ENCODE data around the gene NAT14.

The NAT14 gene

DNA sequence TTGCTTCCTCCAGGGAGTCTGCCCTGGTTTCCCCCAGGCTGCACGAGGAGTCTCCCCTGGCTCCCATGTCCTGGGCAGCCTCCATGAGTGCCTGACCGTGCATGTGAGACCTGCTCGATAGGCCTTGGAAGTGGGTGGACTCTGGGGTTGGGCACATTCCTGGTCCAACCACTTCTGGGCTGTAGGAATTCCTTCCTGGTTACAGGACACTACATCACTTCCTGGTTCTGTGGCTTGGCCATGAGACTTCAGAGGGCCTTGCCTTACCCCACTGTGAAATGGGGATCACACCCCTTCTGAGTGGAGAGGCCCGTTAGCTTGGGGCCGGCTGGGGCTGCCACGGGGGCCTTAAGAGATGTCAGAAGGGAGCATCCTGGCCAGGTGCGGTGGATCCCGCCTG is 12.5 kb upstream of the NAT14 start:
- no peak for DNase-seq

DNA sequence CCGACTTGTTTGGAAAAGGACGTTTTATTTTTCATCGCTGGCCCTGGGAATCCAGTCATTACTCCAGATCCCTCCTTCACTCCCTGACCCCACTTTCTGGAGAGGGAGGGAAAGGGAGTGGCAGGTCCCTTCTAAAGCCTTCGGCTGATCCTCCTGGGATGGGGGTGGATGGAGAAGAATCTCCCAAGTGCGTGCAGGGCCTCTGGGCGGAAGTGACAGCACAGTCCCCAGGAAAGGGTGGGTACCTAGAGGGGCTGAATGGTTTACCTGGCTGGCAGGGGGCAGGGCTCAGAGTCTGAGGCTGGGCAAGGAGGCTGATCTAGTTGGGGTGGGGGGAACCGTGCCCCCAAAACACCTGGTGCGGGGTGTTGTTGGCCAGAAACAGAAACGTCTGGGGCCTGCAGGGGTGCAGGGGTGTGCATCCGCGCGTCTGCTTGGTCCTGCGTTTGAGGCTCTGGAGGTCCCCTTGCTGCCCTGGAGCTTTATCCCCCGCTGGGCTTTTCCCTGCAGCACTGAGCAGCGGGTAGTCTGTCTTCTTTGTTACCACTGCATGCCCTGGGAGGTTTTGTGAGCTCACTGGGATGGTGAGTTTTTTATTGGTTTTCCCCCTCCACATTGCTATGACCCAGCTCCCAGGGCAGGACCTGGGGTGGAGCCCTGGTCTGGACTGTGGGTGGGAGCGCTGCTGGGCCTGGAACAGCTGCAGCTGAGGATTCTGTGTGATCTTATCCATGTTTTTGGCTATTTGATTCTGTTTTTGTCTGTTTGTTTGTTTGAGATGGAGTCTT is 11.6 kb upstream of the NAT14 start:
- no peak for DNase-seq

DNA sequence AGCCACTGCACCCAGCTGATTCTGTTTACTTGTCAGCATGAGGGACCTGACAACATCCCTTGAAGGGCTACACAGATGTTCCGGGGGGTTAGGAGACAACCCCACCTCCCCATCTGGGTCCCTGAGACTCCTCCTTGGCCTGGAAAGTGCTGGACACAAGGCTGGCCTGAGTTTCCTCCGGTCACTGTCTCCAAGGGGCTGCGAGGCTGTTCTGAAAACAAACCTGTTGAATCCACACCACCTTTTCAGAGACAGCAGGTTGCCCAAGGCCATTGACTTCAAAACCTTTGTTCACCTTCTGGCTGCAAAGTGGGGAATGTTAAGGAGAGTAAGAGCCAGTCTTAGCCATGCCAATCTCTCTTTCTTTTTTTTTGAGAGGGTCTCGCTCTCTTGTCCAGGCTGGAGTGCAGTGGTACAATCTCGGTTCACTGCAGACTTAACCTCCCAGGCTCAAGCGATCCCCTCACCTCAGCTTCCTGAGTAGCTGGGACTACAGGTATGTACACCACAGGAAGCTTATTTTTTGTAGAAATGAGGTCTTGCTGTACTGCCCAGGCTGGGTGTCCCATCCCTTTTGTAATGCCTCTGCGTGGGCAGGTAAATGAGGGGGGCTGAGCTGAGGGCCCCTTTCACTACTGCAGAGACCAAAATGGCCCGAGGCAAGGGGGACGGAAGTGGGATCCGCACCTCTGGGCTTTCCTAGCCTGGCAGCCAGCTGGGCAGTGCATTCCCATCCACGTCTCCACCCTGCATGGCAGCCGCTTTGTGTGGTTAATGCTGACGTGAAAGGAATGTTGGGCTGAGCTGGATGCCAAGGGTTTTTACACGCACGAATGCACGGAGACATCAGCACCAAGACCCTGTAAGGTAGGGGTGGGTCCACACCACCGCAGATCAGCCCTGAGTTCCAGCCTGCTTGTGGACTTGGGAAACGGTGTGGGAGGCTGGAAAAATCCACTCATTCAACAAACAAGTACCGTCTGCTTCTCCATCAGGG is 10.4 kb upstream of the NAT14 start:
- DNase-seq: no peak

DNA sequence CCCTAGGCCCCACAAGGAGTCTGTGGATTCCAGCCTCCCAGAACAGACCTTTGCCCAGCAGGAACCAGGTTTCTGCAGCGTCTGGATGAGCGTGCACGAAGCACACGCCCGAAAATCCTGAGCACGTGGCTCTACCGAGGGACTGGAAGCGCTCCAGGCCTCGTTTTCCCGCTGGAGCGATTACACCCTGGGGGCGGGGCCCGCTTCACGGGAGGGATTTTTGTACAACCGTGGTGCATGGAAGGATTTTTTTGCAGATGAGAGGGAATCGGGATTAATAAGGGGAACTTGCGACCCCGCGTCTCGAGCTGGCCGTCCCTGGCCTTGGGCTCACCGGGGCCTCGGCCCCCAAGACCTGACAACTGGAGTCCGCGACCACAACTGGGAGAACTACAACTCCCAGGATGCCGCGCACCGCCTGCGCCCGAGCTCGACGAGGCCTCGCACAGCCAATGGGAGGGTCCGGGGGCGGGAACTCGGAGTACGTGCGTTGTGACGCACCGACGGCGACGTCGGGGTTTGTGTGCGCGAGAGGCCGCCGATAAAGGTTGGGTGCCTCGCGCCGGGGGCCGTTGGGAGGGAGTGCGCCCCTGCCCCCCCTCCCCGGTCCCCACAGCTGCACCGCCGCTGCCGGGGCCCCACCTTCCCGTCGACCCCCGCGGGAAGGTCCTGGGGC is 8.8 kb upstream of the NAT14 start, which contains the start of gene ZNF628:
ZNF628 (plus strand) TSS at position 518 of the 676 bp plus-strand sequence. CDS start 3,294 bp downstream, outside the sequence.
- peak; percentile 98 for DNase-seq

DNA sequence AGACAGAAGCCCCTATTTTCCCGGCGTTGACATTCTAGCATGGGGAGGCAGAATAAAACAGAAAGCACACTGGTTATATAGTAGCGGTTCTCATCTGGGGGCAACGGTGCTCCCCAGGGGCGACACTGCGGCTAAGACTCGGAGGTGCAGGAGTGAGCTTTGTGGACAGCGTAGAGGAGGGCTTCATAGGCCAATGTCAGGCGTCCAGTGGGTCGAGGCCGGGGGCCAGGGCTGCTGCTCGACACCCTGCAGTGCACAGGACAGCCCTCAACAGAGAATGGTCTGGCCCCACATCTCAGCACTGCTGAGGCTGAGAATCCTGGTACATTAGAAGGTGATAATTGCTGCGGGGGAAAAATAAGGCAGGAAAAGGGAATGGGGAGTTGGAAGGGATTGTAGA is 7.1 kb upstream of the NAT14 start:
- no peak for DNase-seq

DNA sequence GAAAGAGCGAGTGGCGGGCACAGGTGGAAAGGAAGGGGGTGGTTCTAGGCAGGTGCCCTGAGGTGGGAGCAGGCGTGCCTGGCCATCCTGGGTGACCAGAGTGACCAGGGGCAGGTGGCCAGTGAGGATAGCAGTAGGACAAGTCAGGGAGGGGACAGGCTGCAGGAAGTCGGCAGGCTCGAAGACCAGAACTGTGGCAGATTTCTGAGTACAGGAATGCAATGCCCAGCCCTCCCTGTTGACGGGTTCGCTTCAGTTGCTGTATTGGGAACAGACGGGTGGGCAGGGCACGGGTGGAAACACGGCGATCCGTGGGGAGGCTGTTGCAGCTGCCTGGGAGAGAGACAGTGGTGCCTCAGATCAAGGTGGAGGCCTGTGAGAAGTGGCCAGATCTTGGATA is 6.6 kb upstream of the NAT14 start:
- no peak for DNase-seq

DNA sequence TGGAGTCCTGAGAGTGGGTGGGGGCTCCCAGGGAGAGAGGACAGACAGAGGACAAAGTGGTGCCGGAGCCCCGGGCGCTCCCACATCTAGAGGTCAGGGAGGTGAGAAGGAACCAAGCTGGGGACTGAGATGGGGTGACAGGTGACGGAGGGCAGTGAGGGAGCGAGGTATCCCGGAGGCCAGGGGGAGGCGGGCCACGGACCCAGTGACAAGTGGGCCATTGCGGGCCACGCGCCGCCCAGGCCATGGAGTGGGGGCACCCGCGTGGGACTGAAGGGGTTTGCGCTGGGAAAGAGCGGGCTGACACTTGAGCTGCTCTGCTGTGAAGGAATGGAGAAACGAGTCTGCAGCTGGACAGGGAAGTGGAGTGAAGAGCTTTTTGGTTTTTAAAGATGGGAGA is 5.9 kb upstream of the NAT14 start:
- DNase-seq: no peak

DNA sequence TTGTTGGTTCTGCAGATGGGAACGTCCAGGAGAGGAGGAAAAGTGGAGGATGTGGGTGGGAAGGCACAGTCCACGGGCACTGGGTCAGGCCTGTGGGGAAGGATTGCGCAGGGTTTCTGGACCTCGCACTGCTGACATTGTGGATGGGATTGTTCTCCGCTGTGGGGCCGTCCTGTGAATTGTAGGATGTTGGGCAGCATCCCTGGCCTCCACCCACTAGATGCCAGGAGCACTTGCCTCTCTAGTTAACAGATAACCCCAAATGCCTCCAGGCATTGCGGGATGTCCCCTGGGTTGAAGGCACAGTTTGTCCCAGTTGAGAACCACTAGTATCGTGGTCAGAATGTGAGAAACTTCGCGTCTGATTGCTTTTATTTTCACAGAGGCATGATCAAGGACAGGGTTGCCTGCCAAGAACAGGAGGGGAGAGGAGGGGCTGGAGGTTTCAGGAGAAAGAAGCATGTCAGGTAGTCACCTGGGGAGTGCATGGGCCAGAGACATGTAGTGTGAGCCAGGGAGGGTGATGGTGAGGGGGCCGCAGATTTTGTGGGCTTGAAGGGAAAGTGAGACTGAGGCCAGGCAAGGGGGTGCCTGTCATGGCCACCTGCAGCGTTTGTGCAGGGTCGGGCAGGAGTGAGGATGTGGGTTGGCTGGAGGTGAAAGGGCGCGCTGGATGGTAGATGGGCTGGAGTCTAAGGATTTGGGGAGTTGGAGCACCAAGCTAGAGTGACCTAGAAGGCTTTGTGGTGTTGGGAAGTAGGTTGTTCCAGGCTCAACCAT is 5.3 kb upstream of the NAT14 start:
- DNase-seq: no peak

DNA sequence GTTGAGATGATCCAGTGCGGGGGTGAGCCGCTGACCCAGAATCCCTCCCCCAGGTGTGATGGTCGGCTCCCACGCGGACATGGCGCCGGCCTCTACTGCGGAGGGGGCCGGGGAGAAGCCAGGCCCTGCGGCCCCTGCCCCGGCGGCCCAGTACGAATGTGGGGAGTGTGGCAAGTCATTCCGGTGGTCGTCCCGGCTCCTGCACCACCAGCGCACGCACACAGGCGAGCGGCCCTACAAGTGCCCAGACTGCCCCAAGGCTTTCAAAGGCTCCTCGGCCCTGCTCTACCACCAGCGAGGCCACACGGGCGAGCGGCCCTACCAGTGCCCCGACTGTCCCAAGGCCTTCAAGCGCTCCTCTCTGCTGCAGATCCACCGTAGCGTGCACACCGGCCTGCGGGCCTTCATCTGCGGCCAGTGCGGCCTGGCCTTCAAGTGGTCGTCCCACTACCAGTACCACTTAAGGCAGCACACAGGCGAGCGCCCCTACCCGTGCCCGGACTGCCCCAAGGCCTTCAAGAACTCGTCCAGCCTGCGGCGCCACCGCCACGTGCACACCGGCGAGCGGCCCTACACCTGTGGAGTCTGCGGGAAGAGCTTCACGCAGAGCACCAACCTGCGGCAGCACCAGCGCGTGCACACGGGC is 3.7 kb upstream of the NAT14 start:
- no peak for DNase-seq

DNA sequence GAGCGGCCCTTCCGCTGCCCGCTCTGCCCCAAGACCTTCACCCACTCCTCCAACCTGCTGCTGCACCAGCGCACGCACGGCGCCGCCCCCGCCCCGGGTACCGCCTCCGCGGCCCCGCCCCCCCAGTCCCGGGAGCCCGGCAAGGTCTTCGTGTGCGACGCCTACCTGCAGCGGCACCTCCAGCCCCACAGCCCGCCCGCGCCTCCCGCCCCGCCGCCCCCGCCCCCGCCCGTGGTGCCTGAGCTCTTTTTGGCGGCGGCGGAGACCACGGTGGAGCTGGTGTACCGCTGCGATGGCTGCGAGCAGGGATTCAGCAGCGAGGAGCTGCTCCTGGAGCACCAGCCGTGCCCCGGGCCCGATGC is 3.2 kb upstream of the NAT14 start:
- no peak for DNase-seq

DNA sequence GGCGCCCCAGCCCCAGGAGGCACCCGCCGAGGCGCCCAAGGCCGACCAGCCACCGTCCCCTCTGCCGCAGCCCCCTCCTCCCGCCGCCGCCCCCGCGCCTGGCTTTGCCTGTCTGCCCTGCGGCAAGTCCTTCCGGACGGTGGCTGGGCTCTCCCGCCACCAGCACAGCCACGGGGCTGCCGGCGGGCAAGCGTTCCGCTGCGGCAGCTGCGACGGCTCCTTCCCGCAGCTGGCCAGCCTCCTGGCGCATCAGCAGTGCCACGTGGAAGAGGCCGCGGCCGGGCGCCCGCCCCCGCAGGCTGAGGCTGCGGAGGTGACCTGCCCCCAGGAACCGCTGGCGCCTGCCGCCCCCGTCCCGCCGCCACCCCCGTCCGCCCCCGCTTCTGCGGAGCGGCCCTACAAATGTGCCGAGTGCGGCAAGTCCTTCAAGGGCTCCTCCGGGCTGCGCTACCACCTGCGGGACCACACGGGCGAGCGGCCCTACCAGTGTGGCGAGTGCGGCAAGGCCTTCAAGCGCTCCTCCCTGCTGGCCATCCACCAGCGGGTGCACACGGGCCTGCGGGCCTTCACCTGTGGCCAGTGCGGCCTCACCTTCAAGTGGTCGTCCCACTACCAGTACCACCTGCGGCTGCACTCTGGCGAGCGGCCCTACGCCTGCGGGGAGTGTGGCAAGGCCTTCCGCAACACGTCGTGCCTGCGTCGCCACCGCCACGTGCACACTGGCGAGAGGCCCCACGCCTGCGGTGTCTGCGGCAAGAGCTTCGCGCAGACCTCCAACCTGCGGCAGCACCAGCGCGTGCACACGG is 2.6 kb upstream of the NAT14 start:
- no peak for DNase-seq

DNA sequence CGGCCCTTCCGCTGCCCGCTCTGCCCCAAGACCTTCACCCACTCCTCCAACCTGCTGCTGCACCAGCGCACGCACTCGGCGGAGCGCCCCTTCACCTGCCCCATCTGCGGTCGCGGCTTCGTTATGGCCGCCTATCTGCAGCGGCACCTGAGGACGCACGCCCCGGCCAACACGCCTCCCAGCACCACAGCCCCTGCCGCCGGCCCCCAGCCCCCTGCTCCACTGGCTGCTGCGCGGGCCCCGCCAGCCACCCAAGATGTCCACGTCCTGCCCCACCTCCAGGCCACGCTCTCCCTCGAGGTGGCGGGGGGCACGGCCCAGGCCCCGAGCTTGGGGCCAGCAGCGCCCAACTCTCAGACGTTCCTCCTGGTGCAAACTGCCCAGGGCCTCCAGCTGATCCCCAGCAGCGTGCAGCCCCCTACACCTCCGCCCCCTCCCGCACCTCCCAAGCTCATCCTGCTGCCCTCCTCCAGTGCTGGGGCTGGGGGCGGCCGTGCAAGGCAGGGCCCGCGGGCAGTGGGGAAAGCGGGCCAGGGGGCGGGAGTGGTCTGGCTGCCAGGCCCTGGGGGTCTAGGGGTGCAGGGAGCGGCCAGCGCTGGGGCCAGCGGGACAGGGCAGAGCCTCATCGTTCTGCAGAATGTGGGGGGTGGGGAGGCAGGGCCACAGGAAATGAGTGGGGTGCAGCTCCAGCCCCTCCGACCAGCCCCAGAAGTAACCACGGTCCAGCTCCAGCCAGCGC is 1.9 kb upstream of the NAT14 start:
- DNase-seq: no peak

DNA sequence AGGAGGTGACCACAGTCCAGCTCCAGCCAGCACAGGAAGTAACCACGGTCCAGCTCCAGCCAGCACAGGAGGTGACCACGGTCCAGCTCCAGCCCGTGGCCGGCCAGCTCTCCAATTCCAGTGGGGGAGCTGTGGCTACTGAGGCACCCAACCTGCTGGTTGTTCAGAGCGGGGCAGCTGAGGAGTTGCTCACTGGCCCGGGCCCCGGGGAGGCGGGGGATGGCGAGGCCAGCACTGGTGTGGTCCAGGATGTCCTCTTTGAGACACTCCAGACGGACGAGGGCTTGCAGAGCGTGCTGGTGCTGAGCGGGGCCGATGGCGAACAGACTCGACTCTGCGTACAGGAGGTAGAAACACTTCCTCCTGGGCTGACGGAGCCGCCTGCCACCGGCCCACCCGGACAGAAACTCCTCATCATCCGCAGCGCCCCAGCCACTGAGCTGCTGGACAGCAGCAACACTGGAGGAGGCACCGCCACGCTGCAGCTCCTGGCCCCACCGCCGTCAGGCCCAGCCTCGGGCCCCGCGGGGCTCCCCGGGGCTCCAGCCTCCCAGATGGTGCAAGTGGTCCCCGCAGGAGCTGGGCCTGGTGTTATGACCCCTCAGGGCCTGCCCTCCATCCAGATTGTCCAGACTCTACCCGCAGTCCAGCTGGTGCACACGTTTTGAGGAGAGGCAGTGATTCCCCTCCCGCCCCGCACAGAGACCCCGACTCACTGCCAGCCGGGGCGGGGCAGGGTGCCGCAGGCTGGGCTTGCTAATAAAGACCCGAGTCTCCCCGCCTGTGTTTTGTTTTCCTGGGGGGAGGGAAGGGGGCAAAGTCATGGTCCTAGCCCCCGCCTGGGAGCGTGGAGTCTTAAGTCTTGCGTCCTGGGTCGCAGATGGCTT is 1.0 kb upstream of the NAT14 start:
- DNase-seq: no peak

DNA sequence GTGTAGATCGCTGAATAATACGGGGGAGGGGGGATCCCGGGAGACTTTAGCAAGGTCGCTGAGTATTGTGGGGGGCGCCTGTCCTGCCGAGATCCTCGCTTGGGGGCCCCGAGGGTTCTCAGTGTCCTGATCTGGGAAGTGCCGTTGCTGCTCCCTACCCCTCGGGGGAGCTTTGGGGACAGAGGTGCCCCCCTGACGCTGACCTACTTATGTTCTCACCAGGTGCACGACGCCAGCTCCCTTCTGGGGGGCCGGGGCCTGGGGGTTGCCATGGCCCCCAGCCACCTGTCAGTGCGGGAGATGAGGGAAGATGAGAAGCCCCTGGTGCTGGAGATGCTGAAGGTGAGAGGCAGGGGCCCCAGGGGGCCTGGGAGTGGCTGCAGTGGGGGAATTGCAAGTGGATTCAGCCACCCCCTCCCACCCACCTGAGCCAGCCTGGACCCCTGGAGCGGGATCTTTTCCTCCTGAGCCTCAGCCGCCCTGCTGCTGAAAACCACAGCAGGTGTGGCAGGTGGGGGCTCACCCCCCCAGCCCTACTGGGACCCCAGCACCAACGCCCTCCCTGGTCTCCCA is 537 bp downstream of the NAT14 start:
- no peak for DNase-seq

DNA sequence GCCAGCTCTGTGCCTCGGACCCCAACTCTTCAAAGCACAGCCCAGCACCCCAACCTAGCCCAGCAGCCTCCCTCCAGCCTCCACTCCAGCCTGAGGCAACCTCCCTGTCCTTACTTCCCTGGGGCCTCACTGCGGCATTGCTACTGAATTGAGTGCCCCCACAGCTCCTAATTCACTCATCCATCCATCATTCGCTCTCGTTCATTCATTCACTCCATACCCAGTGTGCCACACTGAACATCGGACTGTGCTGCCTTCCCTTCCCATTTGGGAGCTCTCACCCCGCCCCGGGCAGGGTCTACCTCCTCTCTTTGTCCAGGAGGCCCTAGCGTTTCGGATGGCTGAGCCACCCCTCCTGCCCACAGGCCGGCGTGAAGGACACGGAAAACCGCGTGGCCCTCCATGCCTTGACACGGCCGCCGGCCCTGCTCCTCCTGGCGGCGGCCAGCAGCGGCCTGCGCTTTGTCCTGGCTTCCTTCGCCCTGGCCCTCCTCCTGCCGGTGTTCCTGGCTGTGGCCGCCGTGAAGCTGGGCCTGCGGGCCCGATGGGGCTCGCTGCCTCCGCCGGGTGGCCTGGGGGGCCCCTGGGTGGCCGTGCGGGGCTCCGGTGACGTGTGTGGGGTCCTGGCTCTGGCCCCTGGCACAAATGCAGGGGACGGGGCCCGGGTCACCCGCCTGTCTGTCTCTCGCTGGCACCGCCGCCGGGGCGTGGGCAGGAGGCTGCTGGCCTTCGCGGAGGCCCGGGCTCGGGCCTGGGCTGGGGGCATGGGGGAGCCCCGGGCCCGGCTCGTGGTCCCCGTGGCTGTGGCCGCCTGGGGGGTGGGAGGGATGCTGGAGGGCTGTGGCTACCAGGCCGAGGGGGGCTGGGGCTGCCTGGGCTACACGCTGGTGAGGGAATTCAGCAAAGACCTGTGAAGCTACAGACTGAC is 1.3 kb downstream of the NAT14 start:
- DNase-seq: no peak

DNA sequence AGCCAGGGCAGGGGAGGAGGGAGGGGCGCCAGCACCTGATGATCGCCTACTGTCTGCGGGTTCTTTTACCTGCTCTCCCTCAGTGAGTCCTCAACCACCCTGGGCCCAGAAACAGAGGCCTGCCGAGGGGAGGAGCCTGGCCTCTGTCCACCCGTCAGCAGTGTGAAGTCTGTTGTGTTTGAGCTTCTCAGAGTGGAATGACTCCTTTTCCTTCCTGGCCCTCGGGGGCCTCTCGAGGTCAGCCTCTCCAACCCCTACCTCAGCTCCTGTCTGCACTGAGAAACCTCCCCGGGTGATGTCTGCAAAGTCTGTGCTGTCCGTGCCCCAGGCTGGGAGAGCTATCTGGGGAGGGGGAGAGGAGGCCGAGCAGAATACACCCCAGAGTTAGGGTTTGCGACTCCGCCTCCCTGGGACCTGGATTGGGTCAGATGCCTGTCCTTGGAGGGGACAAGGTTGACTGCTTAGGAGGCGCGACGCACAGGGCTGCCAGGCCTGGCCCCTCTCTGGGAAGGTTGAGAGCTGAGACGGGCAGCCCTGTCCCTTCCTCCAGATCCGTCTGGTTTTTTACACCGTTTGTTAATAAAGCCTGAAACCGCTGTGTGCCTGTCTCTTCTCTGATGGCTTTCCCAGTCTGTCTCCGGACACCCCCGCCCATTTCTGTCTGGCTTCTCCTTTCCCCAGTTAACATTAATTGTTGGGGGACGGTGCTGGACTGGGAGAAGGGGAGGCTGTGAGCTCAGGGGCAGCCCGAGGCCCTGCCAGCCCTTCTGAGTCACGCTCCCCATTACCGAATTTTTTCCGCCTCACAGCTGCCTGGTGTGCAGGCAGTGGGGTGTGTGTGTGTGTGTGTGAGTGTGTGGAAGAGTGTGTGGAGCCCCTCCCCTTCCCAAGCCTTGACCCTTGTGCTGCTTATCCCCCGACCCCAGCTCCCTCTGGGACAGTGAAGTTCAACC is 2.3 kb downstream of the NAT14 start:
- peak; percentile 43 for DNase-seq

All from stimulated activated CD4-positive, alpha-beta T cell treated with anti-CD3 and anti-CD28 coated beads, Interleukin-4, amount 100 ng/mL, for 1 hour (primary cell).